HEK293 (cell line): ENCODE measurements around the gene SCN8A.

Source experiments
- CTCF ChIA-PET: fragments of 350-600 bp; formaldehyde crosslinking; extraction: SDS; loops from one replicate; lab custom pipeline; 2021; ENCODE audit warnings: antibody characterized with exemption; lab: Yijun Ruan, JAX
- POLR2A ChIA-PET: fragments of 300-600 bp; formaldehyde crosslinking; extraction: SDS; loops from one replicate; lab custom pipeline; 2020; ENCODE audit warnings: antibody characterized with exemption, inconsistent platforms; lab: Yijun Ruan, JAX
- H3K27ac ChIP-seq: fragments of 200-500 bp; sonication (Bioruptor generic); 2 replicates; pipeline ENCODE4 v1.5.1; 2014; ENCODE audit warnings: low read depth, low read length, control low read depth, inconsistent platforms; ENCODE audit errors: extremely low read depth
- H3K36me3 ChIP-seq, 2 experiments: fragments of 200-500 bp in 1 of 2; sonication (Bioruptor generic) in 1 of 2; 1 replicate in 1 of 2; 2 replicates in 1 of 2; pipeline ENCODE4 v1.5.1; 2014 to 2017; ENCODE audit warnings: inconsistent platforms in 2 of 2, low read length in 2 of 2; ENCODE audit not compliant: control insufficient read depth in 2 of 2, insufficient read depth in 1 of 2
- H3K4me1 ChIP-seq: fragments of 200-500 bp; sonication (Bioruptor generic); 2 replicates; pipeline ENCODE4 v1.5.1; 2014; ENCODE audit warnings: mild to moderate bottlenecking, low read length, inconsistent platforms; ENCODE audit not compliant: control insufficient read depth, insufficient read depth
- H3K4me3 ChIP-seq: 2 replicates; pipeline ENCODE4 v1.5.1; 2011; ENCODE audit warnings: low read depth, mild to moderate bottlenecking, control low read depth, low read length, moderate library complexity
- H3K9me3 ChIP-seq: fragments of 200-500 bp; sonication (Bioruptor generic); 2 replicates; pipeline ENCODE4 v1.5.1; 2014; ENCODE audit warnings: low read depth, low read length, inconsistent platforms; ENCODE audit not compliant: control insufficient read depth, insufficient read depth
- KLF8 ChIP-seq: fragments of 450-650 bp; formaldehyde crosslinking; IDR thresholded peaks from 2 replicates; pipeline ENCODE4 v1.5.1; 2016; ENCODE audit warnings: missing biosample characterization, missing genetic modification characterization
- ZNF157 ChIP-seq: fragments of 450-650 bp; formaldehyde crosslinking; IDR thresholded peaks from 2 replicates; pipeline ENCODE4 v1.5.1; 2016; ENCODE audit warnings: missing biosample characterization, missing genetic modification characterization
- ZNF175 ChIP-seq: fragments of 450-650 bp; formaldehyde crosslinking; IDR thresholded peaks from 2 replicates; pipeline ENCODE4 v1.5.1; 2016; ENCODE audit warnings: missing biosample characterization, missing genetic modification characterization
- ZNF184 ChIP-seq: fragments of 450-650 bp; IDR thresholded peaks from 2 replicates; pipeline ENCODE4 v1.5.1; 2018; ENCODE audit warnings: missing biosample characterization, mild to moderate bottlenecking, missing genetic modification characterization
- ZNF23 ChIP-seq: fragments of 450-650 bp; formaldehyde crosslinking; IDR thresholded peaks from 2 replicates; pipeline ENCODE4 v1.5.1; 2016; ENCODE audit warnings: missing biosample characterization, missing genetic modification characterization, borderline replicate concordance
- ZNF280C ChIP-seq: fragments of 450-650 bp; formaldehyde crosslinking; IDR thresholded peaks from 2 replicates; pipeline ENCODE4 v1.5.1; 2016; ENCODE audit warnings: missing biosample characterization, missing genetic modification characterization
- ZNF391 ChIP-seq: fragments of 450-650 bp; formaldehyde crosslinking; IDR thresholded peaks from 2 replicates; pipeline ENCODE4 v1.5.1; 2016; ENCODE audit warnings: low read depth, missing biosample characterization, missing genetic modification characterization, borderline replicate concordance
- ZNF518A ChIP-seq: fragments of 450-650 bp; formaldehyde crosslinking; conservative IDR thresholded peaks from 2 replicates; pipeline ENCODE4 v1.5.1; 2016; ENCODE audit warnings: low read depth, missing biosample characterization, missing genetic modification characterization
- ZNF555 ChIP-seq: fragments of 450-650 bp; formaldehyde crosslinking; conservative IDR thresholded peaks from 2 replicates; pipeline ENCODE4 v1.5.1; 2017; ENCODE audit warnings: missing biosample characterization, mild to moderate bottlenecking, missing genetic modification characterization, inconsistent platforms
- ZNF596 ChIP-seq: fragments of 450-650 bp; IDR thresholded peaks from 2 replicates; pipeline ENCODE4 v1.5.0; 2018; ENCODE audit warnings: missing biosample characterization, mild to moderate bottlenecking, missing genetic modification characterization, moderate library complexity
- ZNF664 ChIP-seq: fragments of 450-650 bp; formaldehyde crosslinking; IDR thresholded peaks from 2 replicates; pipeline ENCODE4 v1.5.1; 2016; ENCODE audit warnings: missing biosample characterization, missing genetic modification characterization
- ZNF704 ChIP-seq: fragments of 450-650 bp; formaldehyde crosslinking; IDR thresholded peaks from 2 replicates; pipeline ENCODE4 v1.5.1; 2016; ENCODE audit warnings: missing biosample characterization, missing genetic modification characterization
- ZNF747 ChIP-seq: fragments of 450-650 bp; formaldehyde crosslinking; IDR thresholded peaks from 2 replicates; pipeline ENCODE4 v1.5.1; 2016; ENCODE audit warnings: missing biosample characterization, missing genetic modification characterization
- ZNF785 ChIP-seq: fragments of 450-650 bp; formaldehyde crosslinking; IDR thresholded peaks from 2 replicates; pipeline ENCODE4 v1.5.1; 2016; ENCODE audit warnings: missing biosample characterization, missing genetic modification characterization
- ZNF791 ChIP-seq: fragments of 450-650 bp; formaldehyde crosslinking; IDR thresholded peaks from 2 replicates; pipeline ENCODE4 v1.5.1; 2016; ENCODE audit warnings: missing biosample characterization, missing genetic modification characterization
- ZNF792 ChIP-seq: fragments of 450-650 bp; formaldehyde crosslinking; IDR thresholded peaks from 2 replicates; pipeline ENCODE4 v1.5.1; 2016; ENCODE audit warnings: missing biosample characterization, missing genetic modification characterization
- TF ChIP-seq, protein P1 (sequence below): fragments of 450-650 bp; formaldehyde crosslinking; IDR thresholded peaks from 2 replicates; pipeline ENCODE4 v1.5.1; 2017; ENCODE audit warnings: missing biosample characterization, missing genetic modification characterization

Gene SCN8A

DNA sequence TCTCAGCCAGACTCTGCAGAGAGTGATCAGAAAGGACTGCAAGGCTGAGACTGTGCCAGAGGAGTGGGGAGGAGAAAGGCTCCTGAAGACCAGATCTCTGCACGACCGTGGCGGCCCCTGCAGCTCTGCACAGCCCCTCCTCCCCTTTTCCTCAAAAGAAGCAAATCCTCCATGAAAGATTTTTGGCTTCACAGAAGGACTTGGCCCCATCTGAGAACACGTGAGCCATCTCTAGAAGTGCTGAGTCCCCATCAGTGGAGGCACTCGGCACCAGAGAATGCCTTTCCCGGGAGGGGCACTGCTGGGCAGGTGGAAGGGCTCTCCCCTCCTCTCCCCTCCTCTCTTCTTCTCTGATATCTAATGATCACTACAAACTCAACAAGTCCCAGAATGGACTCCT is 250.7 kb downstream of the SCN8A start (continued):
- TF ChIP-seq ZNF785 (tag by site-specific recombination) (no peak), ZNF664 (no peak), KLF8 (tag by site-specific recombination) (no peak), ZNF280C (tag by site-specific recombination) (no peak)
- TF ChIP-seq, protein P1, sequence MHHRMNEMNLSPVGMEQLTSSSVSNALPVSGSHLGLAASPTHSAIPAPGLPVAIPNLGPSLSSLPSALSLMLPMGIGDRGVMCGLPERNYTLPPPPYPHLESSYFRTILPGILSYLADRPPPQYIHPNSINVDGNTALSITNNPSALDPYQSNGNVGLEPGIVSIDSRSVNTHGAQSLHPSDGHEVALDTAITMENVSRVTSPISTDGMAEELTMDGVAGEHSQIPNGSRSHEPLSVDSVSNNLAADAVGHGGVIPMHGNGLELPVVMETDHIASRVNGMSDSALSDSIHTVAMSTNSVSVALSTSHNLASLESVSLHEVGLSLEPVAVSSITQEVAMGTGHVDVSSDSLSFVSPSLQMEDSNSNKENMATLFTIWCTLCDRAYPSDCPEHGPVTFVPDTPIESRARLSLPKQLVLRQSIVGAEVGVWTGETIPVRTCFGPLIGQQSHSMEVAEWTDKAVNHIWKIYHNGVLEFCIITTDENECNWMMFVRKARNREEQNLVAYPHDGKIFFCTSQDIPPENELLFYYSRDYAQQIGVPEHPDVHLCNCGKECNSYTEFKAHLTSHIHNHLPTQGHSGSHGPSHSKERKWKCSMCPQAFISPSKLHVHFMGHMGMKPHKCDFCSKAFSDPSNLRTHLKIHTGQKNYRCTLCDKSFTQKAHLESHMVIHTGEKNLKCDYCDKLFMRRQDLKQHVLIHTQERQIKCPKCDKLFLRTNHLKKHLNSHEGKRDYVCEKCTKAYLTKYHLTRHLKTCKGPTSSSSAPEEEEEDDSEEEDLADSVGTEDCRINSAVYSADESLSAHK (tag by site-specific recombination), result no peak

DNA sequence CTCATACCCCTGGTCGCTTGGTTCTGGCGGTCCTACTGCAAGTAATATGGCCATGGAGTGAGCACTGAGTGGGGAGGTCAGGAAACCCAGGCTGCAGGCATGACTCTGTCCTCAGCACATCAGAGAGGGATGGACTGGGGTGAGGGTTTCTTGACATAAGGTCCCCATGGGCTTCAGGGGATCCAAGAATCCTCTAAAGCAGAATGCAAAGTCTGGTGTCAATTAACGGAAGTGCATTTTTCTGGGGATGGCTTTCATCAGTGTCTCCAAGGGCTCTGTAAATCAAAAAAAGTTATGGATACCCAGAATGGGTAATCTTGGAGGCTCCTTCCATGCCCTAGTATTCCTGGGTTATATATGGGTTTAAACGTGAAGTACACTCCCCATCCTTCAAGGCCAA is 253.8 kb downstream of the SCN8A start:
- no peak overlapping the region for H3K4me3 ChIP-seq
- H3K4me1 ChIP-seq, result peaks cover 3% of the 10 kb centered on the region; the same call in 1 of the 2 replicates
- no peaks in the 10 kb centered on the region for H3K36me3 ChIP-seq
- H3K9me3 ChIP-seq, result no peaks in the 10 kb centered on the region
- CTCF ChIA-PET, result no interaction called here
- no peak overlapping the region for H3K27ac ChIP-seq
- TF ChIP-seq ZNF792, result no peak
- TF ChIP-seq ZNF596 (tag by site-specific recombination), result no peak
- no peak for TF ChIP-seq ZNF157
- no peak for TF ChIP-seq ZNF184
- TF ChIP-seq ZNF555 (tag by site-specific recombination), result no peak
- TF ChIP-seq ZNF391, result no peak
- TF ChIP-seq ZNF704 (tag by site-specific recombination), result no peak
- TF ChIP-seq ZNF175 (tag by site-specific recombination), result no peak
- no peak for TF ChIP-seq ZNF23 (tag by site-specific recombination)
- TF ChIP-seq, all 188 proteins: peak for 0
- POLR2A ChIA-PET, result no interaction called here

- H3K27ac ChIP-seq, result no peak overlapping the region
- POLR2A ChIA-PET, result interaction anchor here (0.7 kb wide), 1 partner anchor 25 kb away, joined by 4 read pairs; no protein-coding TSS in a partner anchor
- H3K36me3 ChIP-seq, result no peaks in the 10 kb centered on the region
- H3K4me1 ChIP-seq, result peaks cover 3% of the 10 kb centered on the region; the same call in 1 of the 2 replicates
- CTCF ChIA-PET, result interaction anchor here (0.5 to 1.0 kb wide), 2 partner anchors 257 to 312 kb away, joined by 3 read pairs; no protein-coding TSS in a partner anchor
- TF ChIP-seq ZNF518A (no peak), ZNF791 (tag by site-specific recombination) (no peak), ZNF747 (no peak)
- no peak overlapping the region for H3K4me3 ChIP-seq
- no peaks in the 10 kb centered on the region for H3K9me3 ChIP-seq
Observed at GRCh38 chr12:51845482-51845881, 254.4 kb downstream of the SCN8A start.
